NK-92 (cell line): Measurements from ENCODE around the gene HNRNPA0.
"Not testable (repeated sequence)": the region's sequence is repeated elsewhere in the genome, so short reads cannot be mapped to it uniquely, and the experiment has no call there.

Experiments used
- DNase-seq: peaks from one replicate; lab custom pipeline; 2025; ENCODE audit not compliant: unreplicated experiment; lab: John Stamatoyannopoulos, UW

The HNRNPA0 gene

DNA sequence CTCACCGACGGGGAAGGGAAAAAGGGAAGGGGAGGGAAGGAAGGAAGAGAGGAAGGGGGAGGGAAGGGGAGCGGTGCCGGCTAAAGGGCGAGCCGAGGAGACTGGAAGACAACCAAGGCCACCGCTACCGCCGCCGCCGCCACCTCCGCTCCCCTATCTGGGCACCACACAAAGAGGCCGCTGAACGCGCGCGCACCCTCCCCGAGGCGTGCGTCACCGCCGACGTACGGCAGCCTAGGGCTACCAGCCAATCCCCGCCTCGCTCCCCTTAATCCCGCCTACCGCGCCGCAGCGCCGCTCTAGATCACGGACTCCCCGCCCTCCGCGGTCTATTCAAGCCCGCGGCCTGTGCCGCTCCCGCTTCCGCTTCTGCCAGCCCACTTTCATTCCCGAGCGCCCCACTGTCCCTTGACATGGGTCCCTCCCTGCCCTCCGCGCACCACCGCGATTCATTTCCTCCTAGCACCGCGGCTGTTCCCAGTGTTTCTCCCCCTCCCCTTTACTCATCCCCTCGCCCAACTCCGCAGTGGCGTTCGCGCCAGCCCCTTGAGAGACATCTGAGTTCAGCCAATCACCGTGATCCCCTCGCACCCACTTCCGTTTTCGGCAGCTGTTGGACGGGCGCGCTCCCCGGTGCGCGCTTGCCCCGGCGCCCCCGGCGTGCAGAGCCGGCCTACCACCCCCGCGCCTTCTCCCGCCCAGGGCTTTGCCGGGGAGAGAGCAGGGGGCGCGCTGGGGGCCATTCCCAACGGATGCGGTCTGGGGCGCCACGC is at the start of gene HNRNPA0:
TSS of gene HNRNPA0 (minus strand) at position 176 of the 773 bp plus-strand sequence. CDS start 297 bp downstream, outside the sequence.
- peak; percentile 71 for DNase-seq

DNA sequence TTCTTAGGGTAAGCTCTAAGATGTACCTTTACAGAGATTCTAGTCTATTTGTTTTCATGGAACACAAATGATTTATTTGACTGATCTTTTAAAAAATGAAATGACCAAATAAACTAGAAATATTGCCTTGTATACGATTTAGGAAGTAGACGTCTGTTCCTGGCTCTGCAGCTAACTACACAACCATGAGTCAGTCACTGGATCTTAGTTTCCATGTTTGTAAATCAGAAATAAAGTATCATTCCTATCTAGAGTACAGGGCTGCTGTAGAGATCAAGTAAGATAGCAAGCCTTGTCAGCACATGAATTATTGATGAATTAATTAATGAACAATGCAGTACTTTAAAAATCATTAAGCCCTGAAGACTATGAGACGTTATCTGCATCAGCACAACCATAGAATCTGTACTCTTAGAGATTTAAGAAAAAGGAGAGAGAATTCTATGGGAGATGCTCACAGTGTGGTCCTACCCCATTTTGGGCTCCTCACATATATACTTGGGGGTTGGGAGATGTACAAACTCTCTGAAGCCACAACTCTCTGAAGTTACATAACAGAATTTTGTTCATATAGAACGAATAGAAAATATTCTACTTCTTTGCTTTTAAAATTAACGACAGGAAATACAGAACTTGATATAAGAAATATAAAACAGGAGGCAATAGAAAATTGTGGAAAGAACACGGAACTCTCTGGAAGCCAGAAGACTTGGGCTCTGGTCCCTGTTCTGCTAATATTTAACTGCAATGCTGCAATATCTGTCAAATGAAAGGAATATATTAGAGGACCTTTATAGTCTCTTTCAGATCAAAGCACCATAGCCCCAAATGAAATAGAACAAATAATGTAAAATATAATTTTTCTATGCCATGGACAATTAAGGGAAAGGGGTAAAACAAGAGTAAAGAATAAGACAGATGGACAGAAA is 48.4 kb upstream of the HNRNPA0 start:
- no peak for DNase-seq

DNA sequence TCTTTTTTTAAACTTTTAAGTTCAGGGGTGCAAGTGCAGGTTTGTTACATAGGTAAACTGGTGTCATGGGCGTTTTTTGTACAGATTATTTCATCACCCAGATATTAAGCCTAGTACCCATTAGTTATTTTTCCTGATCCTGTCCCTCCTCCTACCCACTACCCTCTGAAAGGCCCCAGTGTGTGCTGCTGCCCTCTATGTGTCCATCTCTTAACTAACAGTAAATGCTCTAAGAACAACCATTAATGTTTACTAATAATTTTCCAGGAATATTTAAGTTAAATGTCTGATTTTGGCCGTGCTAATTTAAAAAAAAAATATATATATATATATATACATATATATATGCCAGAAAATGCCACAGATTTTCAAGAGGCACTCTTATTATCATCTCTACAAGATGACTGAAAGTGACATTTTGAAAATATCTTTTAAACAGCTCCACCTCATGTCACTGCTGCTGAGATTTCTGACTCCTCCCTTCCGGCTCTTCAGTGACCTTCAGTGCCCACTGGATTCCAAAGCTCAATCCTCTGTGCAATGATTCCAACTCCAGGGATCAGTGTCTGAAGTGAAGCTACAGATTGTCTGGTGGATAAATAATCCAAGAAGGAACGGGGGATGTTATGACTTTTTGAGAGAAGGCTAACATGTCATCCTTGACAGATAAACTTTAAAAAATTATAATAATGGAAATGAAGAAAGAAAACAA is 46.7 kb upstream of the HNRNPA0 start:
- no peak for DNase-seq

DNA sequence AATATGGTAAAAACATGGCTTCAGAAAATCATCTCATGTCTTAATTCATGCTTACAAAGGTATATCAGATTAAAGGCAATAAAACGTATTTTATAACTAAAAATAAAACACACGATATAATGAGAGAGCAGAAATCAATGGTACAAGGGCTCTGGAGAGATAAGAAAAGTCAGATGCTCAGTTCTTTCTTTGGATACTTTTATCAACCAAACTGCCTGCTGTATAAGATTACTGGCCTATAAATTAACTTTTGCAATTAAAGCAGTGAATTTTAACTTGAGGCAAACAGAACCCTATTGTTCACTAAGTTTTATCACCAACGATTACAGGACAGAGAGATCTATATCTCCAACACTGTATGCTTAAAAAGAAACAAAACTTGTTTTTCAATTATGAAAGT is 42.1 kb upstream of the HNRNPA0 start:
- DNase-seq: no peak

DNA sequence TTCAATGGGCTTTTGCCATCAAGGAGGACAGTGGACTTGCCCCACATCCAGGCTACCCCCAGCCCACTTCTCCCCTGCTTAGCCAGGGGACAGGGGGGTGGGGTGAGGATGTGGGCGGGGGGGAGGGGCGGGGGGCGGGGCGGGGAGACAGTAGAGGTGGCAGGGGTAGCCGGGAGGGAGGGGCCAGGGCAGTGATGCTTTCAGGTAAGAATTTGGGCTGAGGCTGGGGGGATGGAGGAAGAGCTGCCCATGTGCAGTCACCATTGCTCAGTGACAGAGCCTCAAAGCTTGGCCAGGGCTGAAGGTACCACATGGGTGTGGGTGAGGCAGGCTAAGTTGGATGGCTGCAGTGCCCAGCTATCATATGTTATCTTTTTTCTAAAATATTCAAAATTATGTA is 40.7 kb upstream of the HNRNPA0 start:
- DNase-seq: no peak

DNA sequence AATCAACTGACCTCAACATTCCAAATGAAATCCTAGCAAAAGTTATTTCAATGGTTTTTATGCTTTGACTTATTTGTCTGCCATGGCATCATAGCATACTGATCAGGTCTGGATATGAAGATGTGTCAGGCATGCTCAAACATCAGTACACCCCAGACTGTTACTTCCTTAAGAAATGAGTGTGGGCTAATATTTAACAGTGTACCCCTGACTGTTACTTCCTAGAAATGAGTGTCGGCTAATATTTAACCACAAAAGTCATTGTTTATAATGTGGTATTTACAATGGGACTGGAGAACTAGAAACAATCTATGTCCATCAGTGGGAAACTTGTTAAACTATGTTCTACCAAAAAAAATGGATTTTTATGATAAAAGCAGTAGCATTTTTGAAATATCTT is 38.1 kb upstream of the HNRNPA0 start:
- no peak for DNase-seq

DNA sequence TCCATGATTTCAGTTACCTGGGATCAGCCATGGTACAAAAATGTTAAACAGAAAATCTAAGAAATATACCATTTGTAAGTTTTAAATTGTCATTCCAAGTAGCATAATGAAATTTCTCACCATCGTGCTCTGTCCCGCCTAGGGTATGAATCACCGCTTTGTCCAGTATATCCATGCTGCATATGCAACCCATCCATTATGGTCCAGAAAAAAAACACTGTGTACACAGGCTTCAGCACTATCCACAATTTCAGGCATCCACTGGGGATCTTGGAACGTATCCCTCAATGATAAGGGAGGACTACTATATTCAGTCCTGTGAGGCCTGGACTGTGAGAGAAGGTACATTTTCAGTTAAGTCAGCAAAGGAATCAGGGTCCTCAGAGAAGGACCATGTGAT is 37.6 kb upstream of the HNRNPA0 start:
- no peak for DNase-seq

DNA sequence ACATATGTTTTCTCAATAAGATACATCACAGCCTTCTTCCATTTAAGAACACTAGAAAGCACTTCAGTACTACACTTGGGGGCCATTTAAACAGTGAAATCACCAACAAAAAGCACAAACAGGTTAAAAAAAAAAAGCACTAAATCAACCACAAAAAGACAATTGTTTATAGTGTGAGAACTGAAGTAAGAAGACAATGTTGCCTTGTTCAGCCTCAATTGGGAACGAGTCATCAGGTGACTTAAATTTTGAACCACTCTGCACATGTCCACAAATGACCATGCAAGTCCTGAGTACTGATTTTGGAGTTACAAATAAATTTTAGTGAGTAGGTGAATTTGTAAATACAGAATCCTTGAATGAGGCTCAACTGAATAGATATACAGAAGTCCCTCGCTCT is 37.2 kb upstream of the HNRNPA0 start:
- no peak for DNase-seq

DNA sequence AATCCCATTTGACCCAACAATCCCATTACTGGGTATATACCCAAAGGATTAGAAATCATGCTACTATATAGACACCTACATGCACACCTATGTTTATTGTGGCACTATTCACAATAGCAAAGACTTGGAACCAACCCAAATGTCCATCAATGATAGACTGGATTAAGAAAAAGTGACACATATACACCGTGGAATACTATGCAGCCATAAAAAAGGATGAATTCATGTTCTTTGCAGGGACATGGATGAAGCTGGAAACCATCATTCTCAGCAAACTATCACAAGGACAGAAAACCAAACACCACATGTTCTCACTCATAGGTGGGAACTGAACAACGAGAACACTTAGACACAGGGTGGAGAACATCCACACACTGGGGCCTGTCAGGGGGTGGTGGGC is 34.4 kb upstream of the HNRNPA0 start:
- DNase-seq: not testable (repeated sequence)

DNA sequence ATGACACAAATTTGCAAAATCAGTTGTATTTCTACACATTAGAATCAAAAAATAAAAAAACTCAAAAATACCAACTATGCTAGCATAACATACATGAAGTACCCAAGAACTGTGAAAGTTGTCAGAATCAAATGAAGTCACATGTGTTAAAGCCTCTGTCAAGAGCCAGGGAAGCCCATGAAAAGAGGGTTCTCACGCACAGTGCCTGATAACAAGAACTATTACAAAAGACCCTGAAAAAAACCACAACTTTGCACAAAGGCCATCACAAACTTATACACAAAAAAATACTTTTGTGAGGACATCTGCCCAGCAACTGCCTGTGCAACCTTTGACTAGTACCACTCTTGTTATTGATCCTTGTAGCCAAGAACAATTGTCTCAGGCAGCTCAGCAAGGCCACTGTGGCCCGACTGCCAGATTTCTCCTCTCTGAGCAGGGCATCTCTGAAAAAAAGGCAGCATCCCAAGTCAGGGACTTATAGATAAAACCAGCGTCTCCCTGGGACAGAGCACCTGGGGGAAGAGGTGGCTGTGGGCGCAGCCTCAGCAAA is 28.9 kb upstream of the HNRNPA0 start:
- DNase-seq: no peak

DNA sequence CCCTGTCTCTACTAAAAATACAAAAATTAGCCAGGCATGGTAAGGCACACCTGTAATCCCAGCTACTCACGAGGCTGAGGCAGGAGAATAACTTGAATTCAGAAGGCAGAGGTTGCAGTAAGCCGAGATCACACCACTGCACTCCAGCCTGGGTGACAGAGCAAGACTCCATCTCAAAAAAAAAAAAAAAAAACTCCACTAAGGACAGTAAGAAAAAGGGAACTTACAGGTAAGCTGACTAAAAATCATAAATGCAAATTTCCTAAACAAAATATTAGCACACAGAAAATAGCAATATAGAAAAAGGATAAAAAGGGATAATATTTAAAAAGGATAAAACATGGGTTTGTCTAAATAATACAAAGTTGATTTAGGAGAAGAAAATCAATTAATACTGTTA is 27.9 kb upstream of the HNRNPA0 start:
- DNase-seq: no peak

DNA sequence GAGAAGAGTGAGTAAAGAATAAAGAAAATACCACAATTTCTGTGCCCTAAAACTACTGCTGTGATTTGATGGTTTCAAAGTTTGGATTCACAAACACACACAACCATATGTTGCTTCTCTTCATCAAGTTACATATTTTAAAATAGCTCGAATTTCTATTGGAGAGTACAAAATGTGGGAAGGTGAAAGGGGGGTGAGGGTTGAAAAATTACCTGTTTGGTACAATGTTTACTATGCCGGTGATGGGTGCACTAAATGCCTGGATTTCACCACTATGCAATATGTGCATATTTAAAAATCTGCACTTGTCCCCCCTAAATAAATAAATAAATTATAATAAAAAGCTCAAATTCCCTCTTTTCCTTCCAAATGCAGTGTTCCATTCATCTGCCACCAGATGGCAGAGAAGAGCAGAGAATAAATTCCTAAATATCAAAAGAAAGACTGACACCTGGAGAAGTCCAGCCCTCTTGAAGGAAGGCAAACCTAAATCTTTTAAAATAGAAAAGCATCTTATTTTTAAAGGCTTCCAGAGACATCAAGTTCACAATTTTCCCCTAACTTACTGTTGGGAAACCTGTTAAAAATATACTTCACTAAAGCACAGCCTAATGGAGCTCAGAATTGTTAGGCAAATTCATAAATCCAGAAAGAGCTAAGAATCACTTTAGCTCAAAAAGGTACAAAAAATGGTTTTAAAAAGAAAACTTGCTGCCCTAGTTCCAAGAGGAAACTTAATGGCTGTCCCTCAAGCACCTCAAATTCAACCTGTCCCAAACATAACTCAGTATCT is 24.8 kb upstream of the HNRNPA0 start:
- DNase-seq: no peak

DNA sequence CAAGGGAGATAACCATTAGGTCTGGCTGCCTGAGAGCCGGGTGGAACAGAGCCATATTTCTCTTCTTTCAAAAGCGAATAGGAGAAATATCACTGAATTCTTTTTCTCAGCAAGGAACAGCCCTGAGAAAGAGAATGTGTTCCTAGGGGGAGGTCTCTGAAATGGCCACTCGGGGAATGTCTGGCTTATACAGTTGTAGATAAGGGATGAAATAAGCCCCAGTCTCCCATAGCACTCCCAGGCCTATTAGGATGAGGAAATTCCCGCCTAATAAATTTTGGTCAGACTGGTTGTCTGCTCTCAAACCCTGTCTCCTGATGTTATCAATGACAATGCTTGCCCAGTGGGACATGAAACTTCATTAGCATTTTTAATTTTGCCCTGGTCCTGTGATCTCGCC is 13.8 kb upstream of the HNRNPA0 start:
- DNase-seq: not testable (repeated sequence)

DNA sequence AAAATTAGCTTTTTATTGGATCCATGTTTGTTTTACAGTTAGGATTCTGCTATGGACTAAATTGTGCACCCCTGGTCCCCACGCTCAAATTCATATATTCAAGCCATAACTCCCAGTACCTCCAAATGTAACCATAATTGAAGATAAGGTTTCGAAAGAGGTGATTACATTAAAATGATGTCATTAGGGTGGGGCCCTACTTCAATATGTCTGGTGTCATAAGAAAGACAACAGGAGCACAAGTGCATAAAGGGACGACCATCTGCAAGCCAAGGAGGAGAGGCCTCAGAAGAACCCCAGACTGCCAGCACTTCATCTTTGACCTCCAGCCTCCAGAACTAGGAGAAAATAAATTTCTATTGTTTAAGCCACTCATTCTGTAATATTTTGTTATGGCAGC is 7.4 kb upstream of the HNRNPA0 start:
- DNase-seq: no peak

DNA sequence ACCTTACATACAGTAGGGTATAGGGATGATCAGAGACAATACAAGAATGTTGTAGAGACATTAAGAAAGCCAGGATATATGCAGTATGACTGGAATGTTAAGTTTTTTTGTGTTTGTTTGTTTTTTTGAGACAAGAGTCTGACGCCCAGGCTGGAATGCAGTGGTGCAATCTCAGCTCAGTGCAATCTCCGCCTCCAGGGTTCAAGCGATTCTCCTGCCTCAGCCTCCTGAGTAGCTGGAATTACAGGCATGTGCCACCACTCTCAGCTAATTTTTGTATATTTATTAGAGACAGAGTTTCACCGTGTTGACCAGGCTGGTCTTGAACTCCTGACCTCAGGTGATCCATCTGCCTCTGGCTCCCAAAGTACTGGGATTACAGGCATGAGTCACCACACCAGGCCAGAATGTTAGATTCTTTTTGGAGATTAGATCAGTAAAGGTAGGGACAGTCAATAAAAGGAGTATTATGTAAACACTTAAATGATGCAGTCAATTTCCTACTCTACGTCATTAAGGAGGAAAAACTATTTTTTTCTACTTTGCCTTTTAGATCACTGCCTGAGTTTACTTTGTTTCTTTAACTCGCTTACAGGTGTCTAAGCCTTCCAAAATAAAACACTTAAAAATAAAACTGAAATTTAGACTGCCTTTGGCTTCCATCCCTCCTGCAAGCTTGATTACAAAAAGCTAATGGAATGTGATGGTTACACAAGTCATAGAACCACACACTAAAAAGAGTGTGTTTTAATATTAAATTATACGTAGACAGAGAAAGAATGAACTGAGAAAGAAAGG is 6.8 kb upstream of the HNRNPA0 start:
- no peak for DNase-seq

DNA sequence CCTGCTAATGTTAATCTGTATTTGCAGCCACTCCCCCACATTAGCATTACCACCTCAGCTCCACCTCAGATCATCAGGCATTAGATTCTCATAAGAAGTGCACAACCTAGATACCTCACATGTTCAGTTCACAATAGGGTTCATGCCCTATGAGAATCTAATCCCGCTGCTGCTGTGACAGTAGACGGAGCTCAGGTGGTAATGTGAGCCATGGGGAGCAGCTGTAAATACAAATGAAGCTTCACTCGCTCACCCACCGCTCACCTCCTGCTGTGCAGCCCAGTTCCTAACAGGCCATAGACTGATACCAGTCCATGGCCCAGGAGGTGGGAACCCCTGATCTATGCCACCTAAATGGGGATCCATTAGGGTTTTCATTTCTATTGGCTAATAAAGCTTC is 6.1 kb upstream of the HNRNPA0 start:
- no peak for DNase-seq

DNA sequence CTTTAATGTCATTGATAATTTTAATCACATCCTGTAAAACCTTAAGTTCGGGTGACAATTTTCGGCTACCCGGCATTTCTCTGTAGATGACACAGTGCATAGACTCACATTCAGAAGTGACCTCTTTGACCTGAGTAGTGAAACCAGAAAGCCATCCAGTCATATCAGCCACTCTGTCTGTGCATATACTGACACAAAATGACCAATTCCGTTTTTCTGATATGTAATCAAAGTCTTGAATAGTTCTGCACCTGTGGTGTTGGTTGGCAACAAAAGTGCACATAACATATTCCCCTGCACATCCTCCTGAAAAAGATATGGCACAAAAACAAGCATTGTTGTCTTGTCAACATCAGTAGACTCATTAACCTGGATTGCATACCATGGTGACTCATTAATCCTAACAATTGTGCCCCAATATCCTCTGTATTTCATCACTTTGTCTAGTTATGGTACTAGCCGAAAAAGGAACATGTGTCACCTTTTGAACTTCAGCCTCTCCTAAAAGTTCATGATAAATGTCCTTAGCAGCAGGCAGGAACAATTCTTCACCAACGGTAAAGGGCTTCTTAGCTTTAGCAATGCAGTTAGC is 4.6 kb upstream of the HNRNPA0 start:
- DNase-seq: no peak

DNA sequence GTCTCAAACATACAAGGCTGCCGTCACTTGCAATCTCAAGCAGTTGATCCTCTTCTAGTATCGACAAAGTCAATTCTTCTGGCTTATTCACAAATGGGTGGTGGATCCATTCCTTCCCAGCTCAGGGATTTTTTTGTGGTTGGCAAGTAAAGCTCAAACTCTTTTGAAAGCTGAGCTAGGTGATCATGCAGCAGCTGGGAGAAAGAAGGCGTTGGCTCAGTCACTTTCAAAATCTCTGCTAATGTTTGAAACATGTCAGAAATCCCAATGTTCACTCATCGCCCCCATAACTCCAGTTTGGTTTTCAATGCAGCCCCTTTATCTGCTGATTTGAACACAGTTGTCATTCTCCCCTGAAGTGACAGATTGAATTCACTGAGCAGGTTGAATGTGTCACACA is 4.0 kb upstream of the HNRNPA0 start:
- DNase-seq: no peak

DNA sequence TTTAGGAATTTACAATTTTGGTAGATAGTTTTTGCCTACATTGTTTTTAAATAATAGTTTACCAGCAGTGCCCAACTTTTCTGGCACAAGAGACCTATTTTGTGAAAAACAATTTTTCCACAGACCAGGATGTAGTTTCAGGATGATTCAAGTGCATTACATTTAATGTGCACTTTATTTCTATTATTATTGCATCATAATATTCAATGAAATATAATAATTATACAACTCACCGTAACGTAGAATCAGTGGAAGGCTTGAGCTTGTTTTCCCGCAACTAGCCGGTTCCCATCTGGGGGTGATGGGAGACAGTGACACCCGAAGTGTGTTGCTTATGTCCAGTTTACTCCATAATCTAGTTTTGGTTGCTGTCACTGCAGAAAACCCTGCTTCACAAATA is 3.5 kb upstream of the HNRNPA0 start:
- no peak for DNase-seq
